Lower leg skin (tissue), 3 donors: Measurements from ENCODE around the gene HBB.

Experiments used
- CTCF ChIP-seq, 3 donors: fragments of 450-650 bp; IDR thresholded peaks; one replicate each; pipeline ENCODE4 v1.5.1; 2016; ENCODE audit warnings: antibody characterized with exemption in 3 of 3, mild to moderate bottlenecking in 3 of 3, moderate library complexity in 2 of 3
- POLR2A ChIP-seq, 2 donors: fragments of 450-650 bp; IDR thresholded peaks; one replicate each; pipeline ENCODE4 v1.6.1; 2016 to 2017; ENCODE audit warnings: antibody characterized with exemption in 2 of 2, mild to moderate bottlenecking in 1 of 2, moderate library complexity in 1 of 2

GRCh38 chr11:5196731-5197130, 30.1 kb downstream of the HBB start:
- no peak for TF ChIP-seq CTCF (IDR thresholded peaks at IDR 0.05)
- TF ChIP-seq POLR2A (IDR thresholded peaks at IDR 0.05): no peak
